Hepatocyte (in vitro differentiated cells): Measurements from ENCODE around the gene UBE2O. TPM values are rescaled to one million over a fixed set of nuclear protein-coding genes. Genes with fewer than 3 reads are reported as not detected.

Source experiments
- DNase-seq: peaks from one replicate; pipeline ENCODE4 v3.0.0-alpha.2; 2016; ENCODE audit warnings: low spot score
- H2AFZ ChIP-seq: fragments of 200-600 bp; sonication (generic); 2 replicates; pipeline ENCODE4 v1.6.0; 2016; ENCODE audit warnings: antibody characterized with exemption, mild to moderate bottlenecking
- H3K27ac ChIP-seq: fragments of 200-600 bp; sonication (generic); 2 replicates; pipeline ENCODE4 v1.5.1; 2016; ENCODE audit warnings: mild to moderate bottlenecking
- H3K27me3 ChIP-seq: fragments of 200-600 bp; sonication (generic); 2 replicates; pipeline ENCODE4 v1.6.1; 2016
- H3K36me3 ChIP-seq: fragments of 200-600 bp; sonication (generic); replicated peaks from 2 replicates; pipeline ENCODE4 v1.5.1; 2016; ENCODE audit warnings: low read depth; ENCODE audit not compliant: insufficient read depth
- H3K4me1 ChIP-seq: fragments of 200-600 bp; sonication (generic); 2 replicates; pipeline ENCODE4 v1.5.1; 2016; ENCODE audit warnings: mild to moderate bottlenecking, moderate library complexity; ENCODE audit not compliant: insufficient read depth
- H3K4me2 ChIP-seq: fragments of 200-600 bp; sonication (generic); 2 replicates; pipeline ENCODE4 v1.6.0; 2016
- H3K4me3 ChIP-seq: fragments of 200-600 bp; sonication (generic); 2 replicates; pipeline ENCODE4 v1.5.1; 2016; ENCODE audit warnings: mild to moderate bottlenecking
- H3K79me2 ChIP-seq: fragments of 200-600 bp; sonication (generic); 2 replicates; pipeline ENCODE4 v1.6.0; 2017; ENCODE audit warnings: mild to moderate bottlenecking
- H3K9me2 ChIP-seq: fragments of 200-600 bp; sonication (generic); replicated peaks from 2 replicates; pipeline ENCODE4 v1.6.0; 2017; ENCODE audit warnings: mild to moderate bottlenecking; ENCODE audit not compliant: insufficient read depth
- H3K9me3 ChIP-seq: fragments of 200-600 bp; sonication (generic); 2 replicates; pipeline ENCODE4 v1.5.1; 2016; ENCODE audit warnings: low read depth, mild to moderate bottlenecking
- H4K20me1 ChIP-seq: fragments of 200-600 bp; sonication (generic); 2 replicates; pipeline ENCODE4 v1.6.0; 2016; ENCODE audit warnings: mild to moderate bottlenecking; ENCODE audit not compliant: insufficient read depth, poor library complexity, severe bottlenecking
- CTCF ChIP-seq: fragments of 200-600 bp; sonication (generic); IDR thresholded peaks from 2 replicates; pipeline ENCODE4 v1.5.1; 2016; ENCODE audit warnings: antibody characterized with exemption, mild to moderate bottlenecking; ENCODE audit not compliant: poor library complexity
- EZH2 ChIP-seq: fragments of 200-600 bp; sonication (generic); IDR thresholded peaks from 2 replicates; pipeline ENCODE4 v1.6.1; 2016; ENCODE audit warnings: antibody characterized with exemption, mild to moderate bottlenecking, borderline replicate concordance
- EZH2phosphoT487 ChIP-seq: fragments of 200-600 bp; sonication (generic); IDR thresholded peaks from one replicate; pipeline ENCODE4 v1.6.1; 2018; ENCODE audit warnings: antibody characterized with exemption, mild to moderate bottlenecking, low read depth, moderate library complexity; ENCODE audit not compliant: unreplicated experiment, severe bottlenecking
- WGBS: methylation state at CpG from one replicate; pipeline ENCODE4 v1.1.6; 2016; ENCODE audit warnings: low lambda C conversion rate; ENCODE audit errors: missing lambda C conversion rate; 5-methylcytosine and 5-hydroxymethylcytosine counted together
- polyA plus RNA-seq: library from polyadenylated mRNA; unstranded; fragments of >200 nt; fragmentation: Nextera tagmentation; extraction: Ambion mirVana; gene quantifications from 2 replicates; pipeline ENCODE4 v1.2.1, GENCODE V29; 2016
- total RNA-seq: library from RNA; depleted of rRNA; stranded (reverse); fragments of >200 nt; gene quantifications from 2 replicates; pipeline ENCODE4 v1.2.3, GENCODE V29; 2014

Gene UBE2O
- total and polyA plus RNA-seq, 2 experiments from 2014 or later, result 9.7 to 15.2 TPM

GRCh38 chr17:76432004-76432403 is 20.9 kb downstream of the UBE2O start:
- H4K20me1 ChIP-seq, result peaks cover 40% of the 10 kb centered on the region
- no peaks in the 10 kb centered on the region for H3K4me1 ChIP-seq
- no peak overlapping the region for H3K4me3 ChIP-seq
- H3K4me2 ChIP-seq, result no peak overlapping the region
- TF ChIP-seq EZH2phosphoT487, result no peak
- TF ChIP-seq EZH2, result no peak
- TF ChIP-seq CTCF, result no peak
- no peaks in the 10 kb centered on the region for H3K9me3 ChIP-seq
- H3K27ac ChIP-seq, result no peak overlapping the region
- peaks cover 76% of the 10 kb centered on the region for H3K79me2 ChIP-seq
- no peaks in the 10 kb centered on the region for H3K9me2 ChIP-seq
- 84% methylated on average over 6 of the region's 6 CpGs for WGBS
- DNase-seq, result no peak
- no peaks in the 10 kb centered on the region for H3K27me3 ChIP-seq
- H2AFZ ChIP-seq, result no peak overlapping the region
- no peaks in the 10 kb centered on the region for H3K36me3 ChIP-seq

- H3K4me1 ChIP-seq, result no peaks in the 10 kb centered on the region
- no peak for TF ChIP-seq EZH2
- no peak for TF ChIP-seq CTCF
- no peak for TF ChIP-seq EZH2phosphoT487
- no peaks in the 10 kb centered on the region for H3K27me3 ChIP-seq
- DNase-seq, result no peak
- H3K9me2 ChIP-seq, result no peaks in the 10 kb centered on the region
- H3K9me3 ChIP-seq, result no peaks in the 10 kb centered on the region
- peaks cover 73% of the 10 kb centered on the region for H3K79me2 ChIP-seq
- H3K27ac ChIP-seq, result no peak overlapping the region
- H2AFZ ChIP-seq, result no peak overlapping the region
- WGBS, result 81% methylated on average over 2 of the region's 2 CpGs
- no peaks in the 10 kb centered on the region for H3K36me3 ChIP-seq
- peaks cover 39% of the 10 kb centered on the region for H4K20me1 ChIP-seq
- H3K4me3 ChIP-seq, result no peak overlapping the region
- no peak overlapping the region for H3K4me2 ChIP-seq
Observed at GRCh38 chr17:76431509-76431908, 21.4 kb downstream of the UBE2O start.

- TF ChIP-seq EZH2 (no peak), CTCF (no peak), EZH2phosphoT487 (no peak)
Observed at GRCh38 chr17:76428511-76428910, 24.4 kb downstream of the UBE2O start.

More at GRCh38 chr17:76428511-76428910, 24.4 kb downstream of the UBE2O start:
- H2AFZ ChIP-seq, result no peak overlapping the region
- no peaks in the 10 kb centered on the region for H3K36me3 ChIP-seq
- H3K9me2 ChIP-seq, result no peaks in the 10 kb centered on the region
- H3K4me2 ChIP-seq, result no peak overlapping the region
- DNase-seq, result no peak
- no peaks in the 10 kb centered on the region for H3K9me3 ChIP-seq
- H3K4me3 ChIP-seq, result no peak overlapping the region
- H3K27ac ChIP-seq, result no peak overlapping the region
- H3K79me2 ChIP-seq, result peaks cover 59% of the 10 kb centered on the region
- no peaks in the 10 kb centered on the region for H3K4me1 ChIP-seq
- whole genome bisulfite sequencing, result 98% methylated on average over 1 of the region's 1 CpG
- peaks cover 21% of the 10 kb centered on the region for H4K20me1 ChIP-seq
- H3K27me3 ChIP-seq, result no peaks in the 10 kb centered on the region
